Breast epithelium (tissue), 3 donors: ENCODE measurements around the gene RAB44.

ENCODE experiments used
- CTCF ChIP-seq, 3 donors: fragments of 450-650 bp; IDR thresholded peaks; one replicate each; pipeline ENCODE4 v1.5.1; 2016 to 2017; ENCODE audit warnings: antibody characterized with exemption in 3 of 3, mild to moderate bottlenecking in 3 of 3, moderate library complexity in 3 of 3
- POLR2AphosphoS5 ChIP-seq, 3 donors: sonication (generic); formaldehyde crosslinking; IDR thresholded peaks; one replicate each; pipeline ENCODE4 v1.6.1; 2017; ENCODE audit warnings: antibody characterized with exemption in 3 of 3

GRCh38 chr6:36673882-36674281 is 23.7 kb upstream of the RAB44 start:
- TF ChIP-seq POLR2AphosphoS5 (IDR thresholded peaks at IDR 0.05) (no peak), CTCF (IDR thresholded peaks at IDR 0.05) (no peak)
